Spleen (tissue), 11 donors: ENCODE data around the gene KRT85. TPM values are rescaled to one million over a fixed set of nuclear protein-coding genes. Genes with fewer than 3 reads are reported as not detected.

Source experiments
- DNase-seq: peaks from one replicate; pipeline ENCODE4 v3.0.0-alpha.2; 2020
- H3K27ac ChIP-seq, 8 donors: fragments of 200-600 bp; sonication (generic) in 7 of 8; 1 replicate in 4 of 8; 2 replicates in 4 of 8; pipeline versions ENCODE4 v1.5.0 to v1.8.0; 2016 to 2021; ENCODE audit warnings: inconsistent platforms in 4 of 8, mild to moderate bottlenecking in 4 of 8, moderate library complexity in 1 of 8
- H3K27me3 ChIP-seq, 7 donors: fragments of 200-600 bp; sonication (generic) in 6 of 7; replicated peaks in 1 of 7; 1 replicate in 4 of 7; 2 replicates in 3 of 7; pipeline versions ENCODE4 v1.5.0 to v1.8.0; 2016 to 2021; ENCODE audit warnings: inconsistent platforms in 3 of 7, mild to moderate bottlenecking in 1 of 7
- H3K36me3 ChIP-seq, 6 donors: fragments of 200-600 bp; sonication (generic) in 5 of 6; 1 replicate in 4 of 6; 2 replicates in 2 of 6; pipeline versions ENCODE4 v1.5.0 to v1.8.0; 2016 to 2021; ENCODE audit warnings: inconsistent platforms in 2 of 6
- H3K4me1 ChIP-seq, 6 donors: fragments of 200-600 bp; sonication (generic) in 5 of 6; 1 replicate in 3 of 6; 2 replicates in 3 of 6; pipeline versions ENCODE4 v1.5.0 to v1.8.0; 2016 to 2021; ENCODE audit warnings: inconsistent platforms in 3 of 6
- H3K4me3 ChIP-seq, 8 donors: fragments of 200-600 bp; sonication (generic) in 7 of 8; 1 replicate in 4 of 8; 2 replicates in 4 of 8; pipeline versions ENCODE4 v1.5.0 to v1.8.0; 2016 to 2021; ENCODE audit warnings: inconsistent platforms in 4 of 8, mild to moderate bottlenecking in 4 of 8, moderate library complexity in 2 of 8
- H3K9me3 ChIP-seq, 8 donors: fragments of 200-600 bp; sonication (generic) in 7 of 8; 1 replicate in 4 of 8; 2 replicates in 4 of 8; pipeline versions ENCODE4 v1.5.0 to v1.8.0; 2016 to 2021; ENCODE audit warnings: inconsistent platforms in 4 of 8
- POLR2A ChIP-seq, 3 donors: fragments of 450-650 bp; IDR thresholded peaks; one replicate each; pipeline ENCODE4 v1.5.1; 2017; ENCODE audit warnings: antibody characterized with exemption in 3 of 3, mild to moderate bottlenecking in 1 of 3
- POLR2AphosphoS5 ChIP-seq, 3 donors: sonication (generic); formaldehyde crosslinking; IDR thresholded peaks; one replicate each; pipeline ENCODE4 v1.5.1; 2017; ENCODE audit warnings: antibody characterized with exemption in 3 of 3
- WGBS, 5 donors: extraction: QIAGEN DNeasy Blood & Tissue Kit in 3 of 5; methylation state at CpG; one replicate each; pipeline versions ENCODE4 v1.1.5 to v1.1.7; 2013 to 2018; 5-methylcytosine and 5-hydroxymethylcytosine counted together
- intact Hi-C: fragments of 100-400 bp; cut with DNase I; formaldehyde crosslinking; loops from one replicate; pipeline ENCODE4 v1.15.0; 2023; ENCODE audit warnings: low total_unique reads
- polyA plus RNA-seq, 3 donors: library from polyadenylated mRNA; stranded (reverse); fragments of 200-250 nt; gene quantifications; one replicate each; pipeline ENCODE4 v1.2.1, GENCODE V29; 2013
- total RNA-seq, 7 donors: library from RNA; depleted of rRNA in 3 of 7; stranded (reverse); fragments of >200 nt in 3 of 7; fragmentation: NEBNext Ultra II Directional in 4 of 7; extraction: Animal tissue kit (Norgen Biotek cat#: 25700) in 4 of 7; gene quantifications; one replicate each; pipeline versions ENCODE4 v1.1.0 to v1.2.1, GENCODE V29; 2016 to 2021
- TF ChIP-seq, protein P1 (sequence below), 11 experiments: fragments of 200-600 bp in 7 of 11; fragments of 450-650 bp in 4 of 11; sonication (generic) in 4 of 11; IDR thresholded peaks in 8 of 11; conservative IDR thresholded peaks in 3 of 11; 1 replicate in 7 of 11; 2 replicates in 4 of 11; pipeline versions ENCODE4 v1.4.0 to v1.8.0; 2016 to 2021; ENCODE audit warnings: antibody characterized with exemption in 11 of 11, inconsistent platforms in 4 of 11, mild to moderate bottlenecking in 1 of 11
- donor health status: healthy with polysubstance abuse.
- donor health status: DM: no; HTN: no; CAD: no; lungs with moderate emphysema.
- donor health status: DM: no; HTN: no; CAD: no.
- donor health status: Bipolar disorder and iron deficiency.
- donor health status: healthy.
- donor health status: DM: no; HTN: no; CAD: no.
- donor health status: DM: yes; HTN: yes; CAD: no.

KRT85 gene
- total and polyA plus RNA-seq, 10 donors = 0.52 TPM; not detected in 9

DNA sequence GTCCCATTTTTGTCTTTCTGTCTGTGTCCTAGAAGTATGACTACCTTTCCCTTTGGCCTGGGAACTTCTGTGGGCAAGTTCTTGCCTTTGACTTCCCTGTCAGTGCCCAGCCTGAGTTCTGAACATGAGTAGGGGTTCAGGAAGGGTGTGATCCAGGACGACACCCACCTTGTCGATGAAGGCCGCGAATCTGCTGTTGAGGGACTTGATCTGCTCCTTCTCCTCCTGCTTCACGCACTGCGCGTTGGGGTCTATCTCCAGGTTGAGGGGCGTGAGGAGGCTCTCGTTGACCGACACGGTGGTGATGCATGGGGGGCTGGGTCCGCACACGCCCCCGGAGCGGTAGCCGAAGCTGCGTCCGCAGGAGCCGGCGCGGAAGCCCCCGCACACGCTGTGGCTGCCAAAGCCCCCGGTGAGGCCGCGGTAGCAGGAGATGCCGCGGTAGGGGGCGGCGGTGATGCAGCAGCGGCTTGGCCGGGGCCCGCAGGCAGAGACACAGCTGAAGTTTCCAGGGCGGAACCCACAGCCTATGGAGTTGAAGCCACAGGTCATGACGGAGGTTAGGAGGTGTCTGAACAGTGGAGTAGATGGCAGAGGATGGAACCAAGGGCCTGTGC, 46.4 kb downstream of the KRT85 start, which contains the start of gene KRT83:
Gene KRT83 (minus strand): TSS at position 615 of the 617 bp plus-strand sequence. CDS start 63 bp downstream, at position 552.
- Histone ChIP-seq H3K36me3 (no peaks in the 10 kb centered on the region), H3K4me3 (no peak within 1 kb of the TSS), H3K4me1 (no peaks in the 10 kb centered on the region), H3K27me3 (peaks cover 0 to 54% (median 7%) of the 10 kb centered on the region in 7 donors), H3K27ac (no peak within 1 kb of the TSS), H3K9me3 (no peaks in the 10 kb centered on the region)
- 64 to 79% (median 71%) methylated on average over 25 to 35 of the region's 35 CpGs for WGBS, 5 donors
- TF ChIP-seq POLR2AphosphoS5 (IDR thresholded peaks at IDR 0.05) = no peak
- TF ChIP-seq POLR2A (IDR thresholded peaks at IDR 0.05) = no peak
- TF ChIP-seq, protein P1, sequence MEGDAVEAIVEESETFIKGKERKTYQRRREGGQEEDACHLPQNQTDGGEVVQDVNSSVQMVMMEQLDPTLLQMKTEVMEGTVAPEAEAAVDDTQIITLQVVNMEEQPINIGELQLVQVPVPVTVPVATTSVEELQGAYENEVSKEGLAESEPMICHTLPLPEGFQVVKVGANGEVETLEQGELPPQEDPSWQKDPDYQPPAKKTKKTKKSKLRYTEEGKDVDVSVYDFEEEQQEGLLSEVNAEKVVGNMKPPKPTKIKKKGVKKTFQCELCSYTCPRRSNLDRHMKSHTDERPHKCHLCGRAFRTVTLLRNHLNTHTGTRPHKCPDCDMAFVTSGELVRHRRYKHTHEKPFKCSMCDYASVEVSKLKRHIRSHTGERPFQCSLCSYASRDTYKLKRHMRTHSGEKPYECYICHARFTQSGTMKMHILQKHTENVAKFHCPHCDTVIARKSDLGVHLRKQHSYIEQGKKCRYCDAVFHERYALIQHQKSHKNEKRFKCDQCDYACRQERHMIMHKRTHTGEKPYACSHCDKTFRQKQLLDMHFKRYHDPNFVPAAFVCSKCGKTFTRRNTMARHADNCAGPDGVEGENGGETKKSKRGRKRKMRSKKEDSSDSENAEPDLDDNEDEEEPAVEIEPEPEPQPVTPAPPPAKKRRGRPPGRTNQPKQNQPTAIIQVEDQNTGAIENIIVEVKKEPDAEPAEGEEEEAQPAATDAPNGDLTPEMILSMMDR (IDR thresholded peaks at IDR 0.05 in 8 of 11, conservative IDR thresholded peaks at IDR 0.05 in 3 of 11) = no peak
- intact Hi-C loops = no loop called here
- DNase-seq = peak; percentile 55

DNA sequence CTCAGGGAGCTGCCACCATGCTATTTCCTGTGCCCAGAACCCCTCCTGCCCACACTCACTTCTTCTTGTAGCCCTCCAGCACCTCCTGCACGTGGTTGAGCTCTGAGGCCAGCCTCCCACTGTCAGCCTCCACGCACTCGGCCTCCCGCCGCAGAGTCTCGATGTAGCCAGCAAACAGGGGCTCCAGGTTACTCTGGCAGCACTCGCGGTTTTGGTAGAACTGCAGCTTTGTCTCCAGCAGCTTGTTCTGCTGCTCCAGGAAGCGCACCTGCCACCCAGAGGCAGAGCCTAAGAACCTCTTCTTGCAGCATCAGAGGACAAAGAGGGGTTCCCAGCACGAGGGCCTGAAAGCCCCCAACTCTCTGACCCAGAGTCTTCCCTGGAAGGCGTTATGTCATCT, 48.2 kb downstream of the KRT85 start:
- DNase-seq = peak; percentile 62
- Histone ChIP-seq H3K4me3 (no peak overlapping the region), H3K4me1 (no peaks in the 10 kb centered on the region), H3K36me3 (no peaks in the 10 kb centered on the region), H3K9me3 (no peaks in the 10 kb centered on the region), H3K27ac (no peak overlapping the region), H3K27me3 (peaks cover 0 to 45% (median 7%) of the 10 kb centered on the region in 7 donors)
- TF ChIP-seq POLR2A (IDR thresholded peaks at IDR 0.05) (no peak), POLR2AphosphoS5 (IDR thresholded peaks at IDR 0.05) (no peak)
- TF ChIP-seq, protein P1 (IDR thresholded peaks at IDR 0.05 in 8 of 11, conservative IDR thresholded peaks at IDR 0.05 in 3 of 11) = no peak
- 72 to 77% (median 73%) methylated on average over 11 of the region's 11 CpGs for whole genome bisulfite sequencing, 5 donors
- intact Hi-C loops = no loop called here

- DNase-seq = peak; percentile 44
- no peaks in the 10 kb centered on the region for H3K36me3 ChIP-seq
- H3K4me1 ChIP-seq = no peaks in the 10 kb centered on the region
- H3K4me3 ChIP-seq = no peak overlapping the region
- intact Hi-C loops = no loop called here
- 77 to 90% (median 81%) methylated on average over 11 of the region's 11 CpGs for WGBS, 5 donors
- no peaks in the 10 kb centered on the region for H3K9me3 ChIP-seq
- peaks cover 0 to 41% (median 7%) of the 10 kb centered on the region in 7 donors for H3K27me3 ChIP-seq
- H3K27ac ChIP-seq = no peak overlapping the region
- TF ChIP-seq, protein P1 (IDR thresholded peaks at IDR 0.05 in 8 of 11, conservative IDR thresholded peaks at IDR 0.05 in 3 of 11) = no peak
- TF ChIP-seq POLR2A (IDR thresholded peaks at IDR 0.05) (no peak), POLR2AphosphoS5 (IDR thresholded peaks at IDR 0.05) (no peak)
Measured at GRCh38 chr12:52318241-52318990, 48.9 kb downstream of the KRT85 start.

GRCh38 chr12:52317468-52318052, 49.7 kb downstream of the KRT85 start:
- Histone ChIP-seq H3K27me3 (peaks cover 0 to 41% (median 7%) of the 10 kb centered on the region in 7 donors), H3K27ac (no peak overlapping the region), H3K36me3 (no peaks in the 10 kb centered on the region), H3K4me3 (no peak overlapping the region), H3K9me3 (no peaks in the 10 kb centered on the region), H3K4me1 (no peaks in the 10 kb centered on the region)
- peak; percentile 51 for DNase-seq
- intact Hi-C loops = no loop called here
- WGBS, 5 donors = 77 to 84% (median 80%) methylated on average over 12 of the region's 12 CpGs
- TF ChIP-seq, protein P1 (IDR thresholded peaks at IDR 0.05 in 8 of 11, conservative IDR thresholded peaks at IDR 0.05 in 3 of 11) = no peak
- TF ChIP-seq POLR2A (IDR thresholded peaks at IDR 0.05) (no peak), POLR2AphosphoS5 (IDR thresholded peaks at IDR 0.05) (no peak)
